ENCODE measurements around the gene SLC25A29.

The SLC25A29 gene

GRCh38 chr14:100330388-100330931, 24.2 kb upstream of the SLC25A29 start:
- DNase-seq, result no peak

- DNase-seq, result no peak
These were observed 23.7 kb upstream of the SLC25A29 start for GRCh38 chr14:100330007-100330344.

- DNase-seq, result no peak
These were observed 23.2 kb upstream of the SLC25A29 start for GRCh38 chr14:100329233-100330006.

- DNase-seq, result no peak
These were observed 22.4 kb upstream of the SLC25A29 start for GRCh38 chr14:100328495-100329163.

GRCh38 chr14:100327128-100327527, 20.9 kb upstream of the SLC25A29 start:
- DNase-seq, result no peak

GRCh38 chr14:100325958-100326357, 19.7 kb upstream of the SLC25A29 start:
- no peak for DNase-seq

GRCh38 chr14:100325231-100325632, 19.0 kb upstream of the SLC25A29 start:
- DNase-seq, result no peak

GRCh38 chr14:100323942-100324307, 17.7 kb upstream of the SLC25A29 start:
- DNase-seq, result peak; percentile 39

GRCh38 chr14:100323121-100323941, 17.1 kb upstream of the SLC25A29 start, which contains the start of gene SLC25A47:
Gene SLC25A47 (plus strand): TSS chr14:100323339. CDS start chr14:100323415, 76 bp downstream.
- no peak for DNase-seq

- no peak for DNase-seq
These were observed 16.1 kb upstream of the SLC25A29 start for GRCh38 chr14:100322138-100322957.

- DNase-seq, result peak; percentile 42
These were observed 15.4 kb upstream of the SLC25A29 start for GRCh38 chr14:100321473-100322137.

GRCh38 chr14:100320157-100320856, 14.1 kb upstream of the SLC25A29 start:
- DNase-seq, result no peak

- no peak for DNase-seq
These were observed 11.9 kb upstream of the SLC25A29 start for GRCh38 chr14:100317912-100318808.

- DNase-seq, result no peak
These were observed 11.1 kb upstream of the SLC25A29 start for GRCh38 chr14:100317389-100317788.

GRCh38 chr14:100314724-100315123, 8.5 kb upstream of the SLC25A29 start:
- no peak for DNase-seq

- DNase-seq, result no peak
These were observed 7.4 kb upstream of the SLC25A29 start for GRCh38 chr14:100313464-100314230.

- peak; percentile 18 for DNase-seq
These were observed 6.7 kb upstream of the SLC25A29 start for GRCh38 chr14:100312877-100313400.

GRCh38 chr14:100312110-100312876, 6.0 kb upstream of the SLC25A29 start:
- DNase-seq, result peak; percentile 13

Measured in NCI-H510A treated with DMSO at 0.1 percent for 48 hours (cell line).